WTC11 (cell line): ENCODE data around the gene CTNND2. TPM values are rescaled to one million over a fixed set of nuclear protein-coding genes. Genes with fewer than 3 reads are reported as not detected.

Experiments used
- ATAC-seq: fragments of 200-7000 bp; cut with Tn5 transposase; 2 replicates; pipeline ENCODE4 v1.10.0; 2021; ENCODE audit warnings: mild to moderate bottlenecking, moderate library complexity
- CTCF ChIA-PET: fragments of 300-600 bp; sonication (Branson Sonifier 250); formaldehyde crosslinking; loops from one replicate; lab custom pipeline; 2021; ENCODE audit warnings: antibody characterized with exemption; lab: Charles Lee
- POLR2A ChIA-PET: fragments of 350-600 bp; sonication (Branson Sonifier 250); formaldehyde crosslinking; loops from one replicate; lab custom pipeline; 2021; ENCODE audit warnings: antibody characterized with exemption; lab: Charles Lee
- DNase-seq: peaks from one replicate; pipeline ENCODE4 v3.0.0; 2021; ENCODE audit warnings: low spot score
- H3K27ac Mint-ChIP-seq: 2 replicates; pipeline ENCODE4 v1.8.0; 2021; ENCODE audit warnings: mixed read lengths
- H3K27me3 Mint-ChIP-seq: 2 replicates; pipeline ENCODE4 v1.8.0; 2021; ENCODE audit warnings: low read depth, mild to moderate bottlenecking, moderate library complexity, mixed read lengths
- H3K36me3 Mint-ChIP-seq: 2 replicates; pipeline ENCODE4 v1.8.0; 2021; ENCODE audit warnings: mixed read lengths
- H3K4me1 Mint-ChIP-seq: 2 replicates; pipeline ENCODE4 v1.8.0; 2022; ENCODE audit warnings: mixed read lengths
- H3K4me3 Mint-ChIP-seq: 2 replicates; pipeline ENCODE4 v1.8.0; 2021; ENCODE audit warnings: mild to moderate bottlenecking, moderate library complexity, mixed read lengths
- H3K9me3 Mint-ChIP-seq: 2 replicates; pipeline ENCODE4 v1.8.0; 2021; ENCODE audit warnings: mixed read lengths
- AFF4 ChIP-seq: sonication (generic); formaldehyde crosslinking; IDR thresholded peaks from 2 replicates; pipeline ENCODE4 v1.8.1; 2023; ENCODE audit warnings: mild to moderate bottlenecking, missing genetic modification reagents, borderline replicate concordance
- AR ChIP-seq: fragments of 250-450 bp; sonication (Bioruptor Pico); IDR thresholded peaks from 2 replicates; pipeline ENCODE4 v1.9.0; 2021; ENCODE audit warnings: mild to moderate bottlenecking
- CREB1 ChIP-seq: sonication (generic); formaldehyde crosslinking; IDR thresholded peaks from 2 replicates; pipeline ENCODE4 v1.8.0; 2023; ENCODE audit warnings: mild to moderate bottlenecking, missing genetic modification reagents
- CTCF ChIP-seq: fragments of 200-600 bp; IDR thresholded peaks from 2 replicates; pipeline ENCODE4 v1.8.0; 2022; ENCODE audit warnings: antibody characterized with exemption
- E2F5 ChIP-seq: sonication (generic); formaldehyde crosslinking; IDR thresholded peaks from 2 replicates; pipeline ENCODE4 v1.8.1; 2022; ENCODE audit warnings: mild to moderate bottlenecking, moderate library complexity, missing genetic modification reagents
- EMX1 ChIP-seq: fragments of 250-450 bp; sonication (Bioruptor Pico); IDR thresholded peaks from 2 replicates; pipeline ENCODE4 v1.8.0; 2021; ENCODE audit warnings: mild to moderate bottlenecking
- HMGA2 ChIP-seq: fragments of 250-450 bp; sonication (Bioruptor Pico); IDR thresholded peaks from 2 replicates; pipeline ENCODE4 v1.4.0; 2021; ENCODE audit warnings: mild to moderate bottlenecking, moderate library complexity
- HMGXB4 ChIP-seq: sonication (generic); formaldehyde crosslinking; IDR thresholded peaks from 2 replicates; pipeline ENCODE4 v1.8.1; 2023; ENCODE audit warnings: mild to moderate bottlenecking, moderate library complexity, missing genetic modification reagents
- IRF1 ChIP-seq: sonication (generic); formaldehyde crosslinking; IDR thresholded peaks from 2 replicates; pipeline ENCODE4 v1.8.0; 2023; ENCODE audit warnings: missing genetic modification reagents
- NFYB ChIP-seq: sonication (generic); formaldehyde crosslinking; conservative IDR thresholded peaks from 2 replicates; pipeline ENCODE4 v1.8.0; 2022; ENCODE audit warnings: low read depth, missing genetic modification reagents
- TEAD4 ChIP-seq: sonication (generic); formaldehyde crosslinking; IDR thresholded peaks from 2 replicates; pipeline ENCODE4 v1.8.0; 2022; ENCODE audit warnings: mild to moderate bottlenecking, missing genetic modification reagents
- ZNF263 ChIP-seq: sonication (generic); formaldehyde crosslinking; IDR thresholded peaks from 2 replicates; pipeline ENCODE4 v1.8.1; 2022; ENCODE audit warnings: low read depth, mild to moderate bottlenecking, moderate library complexity, missing genetic modification reagents
- ZNF532 ChIP-seq: fragments of 250-450 bp; sonication (Bioruptor Pico); IDR thresholded peaks from 2 replicates; pipeline ENCODE4 v1.9.0; 2021; ENCODE audit warnings: mild to moderate bottlenecking, borderline replicate concordance
- total RNA-seq: library from RNA; stranded (reverse); gene quantifications from 3 replicates; pipeline ENCODE4 v1.2.3, GENCODE V29; 2021

The CTNND2 gene
- total RNA-seq, 1 experiment from 2014 or later: 11.9 TPM

- H3K4me3 Mint-ChIP-seq: no peak overlapping the region
- peaks cover 28% of the 10 kb centered on the region for H3K36me3 Mint-ChIP-seq
- CTCF ChIA-PET: no interaction called here
- H3K27me3 Mint-ChIP-seq: peaks cover 3% of the 10 kb centered on the region; the same call in 1 of the 2 replicates
- H3K4me1 Mint-ChIP-seq: no peaks in the 10 kb centered on the region
- H3K9me3 Mint-ChIP-seq: peaks cover 43% of the 10 kb centered on the region
- DNase-seq (no peak), ATAC-seq (no peak)
- no peak overlapping the region for H3K27ac Mint-ChIP-seq
- POLR2A ChIA-PET: no interaction called here
- TF ChIP-seq HMGXB4 (no peak), NFYB (no peak), IRF1 (CRISPR knock-in tag) (no peak), EMX1 (CRISPR knock-in tag) (no peak), AFF4 (no peak), ZNF263 (no peak), CREB1 (CRISPR knock-in tag) (no peak), ZNF532 (CRISPR knock-in tag) (no peak), AR (CRISPR knock-in tag) (no peak), CTCF (no peak), E2F5 (CRISPR knock-in tag) (no peak), HMGA2 (CRISPR knock-in tag) (no peak), TEAD4 (CRISPR knock-in tag) (no peak)
- TF ChIP-seq, all 79 proteins: peak for 0
Measured at GRCh38 chr5:11234501-11234911, 669.7 kb downstream of the CTNND2 start.
